GM23338 (cell line): Measurements from ENCODE around the gene ATN1. TPM values are rescaled to one million over a fixed set of nuclear protein-coding genes. Genes with fewer than 3 reads are reported as not detected.

Experiments
- CREB1 ChIP-seq: fragments of 250-450 bp; sonication (Bioruptor Pico); IDR thresholded peaks from 2 replicates; pipeline ENCODE4 v1.5.0; 2020; ENCODE audit warnings: low read depth, mild to moderate bottlenecking, moderate library complexity
- ETS1 ChIP-seq: IDR thresholded peaks from 2 replicates; pipeline ENCODE4 v1.6.1; 2016; ENCODE audit warnings: antibody characterized with exemption
- EZH2 ChIP-seq: fragments of 200-600 bp; sonication (generic); IDR thresholded peaks from one replicate; pipeline ENCODE4 v1.8.0; 2017; ENCODE audit warnings: antibody characterized with exemption, mild to moderate bottlenecking, low read depth; ENCODE audit not compliant: unreplicated experiment
- EZH2phosphoT487 ChIP-seq: fragments of 200-600 bp; sonication (generic); IDR thresholded peaks from one replicate; pipeline ENCODE4 v1.8.1; 2018; ENCODE audit warnings: antibody characterized with exemption; ENCODE audit not compliant: unreplicated experiment
- JUNB ChIP-seq: IDR thresholded peaks from one replicate; pipeline ENCODE4 v1.6.1; 2016; ENCODE audit warnings: antibody characterized with exemption; ENCODE audit not compliant: unreplicated experiment
- REST ChIP-seq: IDR thresholded peaks from one replicate; pipeline ENCODE4 v1.6.1; 2018; ENCODE audit warnings: antibody characterized with exemption; ENCODE audit not compliant: unreplicated experiment
- STAT1 ChIP-seq: IDR thresholded peaks from one replicate; pipeline ENCODE4 v1.6.1; 2016; ENCODE audit warnings: antibody characterized with exemption; ENCODE audit not compliant: unreplicated experiment
- ZNF114 ChIP-seq: fragments of 250-450 bp; sonication (Bioruptor Pico); IDR thresholded peaks from 2 replicates; pipeline ENCODE4 v1.5.0; 2020; ENCODE audit warnings: mild to moderate bottlenecking, moderate library complexity
- ZNF331 ChIP-seq: fragments of 250-450 bp; sonication (Bioruptor Pico); IDR thresholded peaks from 2 replicates; pipeline ENCODE4 v1.5.0; 2020; ENCODE audit warnings: low read depth, mild to moderate bottlenecking, moderate library complexity
- ZNF462 ChIP-seq: fragments of 250-450 bp; sonication (Bioruptor Pico); IDR thresholded peaks from 2 replicates; pipeline ENCODE4 v1.5.0; 2020; ENCODE audit warnings: mild to moderate bottlenecking, moderate library complexity
- polyA plus RNA-seq: library from polyadenylated mRNA; unstranded; fragments of >200 nt; fragmentation: Nextera tagmentation; extraction: Ambion mirVana; gene quantifications from 2 replicates; pipeline ENCODE4 v1.2.1, GENCODE V29; 2016
- total RNA-seq: library from RNA; depleted of rRNA; stranded (reverse); fragments of >200 nt; shearing (Covaris generic); gene quantifications from 2 replicates; pipeline ENCODE4 v1.2.3, GENCODE V29; 2014
- TF ChIP-seq, protein P1 (sequence below), 2 experiments: fragments of 200-600 bp in 1 of 2; sonication (generic) in 1 of 2; conservative IDR thresholded peaks; 2 replicates each; pipeline versions ENCODE4 v1.5.1 to v1.6.1; 2016 to 2017; ENCODE audit warnings: antibody characterized with exemption in 2 of 2, low read depth in 2 of 2, mild to moderate bottlenecking in 2 of 2, moderate library complexity in 1 of 2

ATN1 gene
- total and polyA plus RNA-seq, 2 experiments from 2014 or later, result 27.2 to 49.6 TPM

DNA sequence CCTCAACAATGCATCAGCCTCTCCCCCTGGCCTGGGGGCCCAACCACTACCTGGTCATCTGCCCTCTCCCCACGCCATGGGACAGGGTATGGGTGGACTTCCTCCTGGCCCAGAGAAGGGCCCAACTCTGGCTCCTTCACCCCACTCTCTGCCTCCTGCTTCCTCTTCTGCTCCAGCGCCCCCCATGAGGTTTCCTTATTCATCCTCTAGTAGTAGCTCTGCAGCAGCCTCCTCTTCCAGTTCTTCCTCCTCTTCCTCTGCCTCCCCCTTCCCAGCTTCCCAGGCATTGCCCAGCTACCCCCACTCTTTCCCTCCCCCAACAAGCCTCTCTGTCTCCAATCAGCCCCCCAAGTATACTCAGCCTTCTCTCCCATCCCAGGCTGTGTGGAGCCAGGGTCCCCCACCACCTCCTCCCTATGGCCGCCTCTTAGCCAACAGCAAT lies 8.5 kb downstream of the ATN1 start (continued):
- no peak for TF ChIP-seq ZNF462 (CRISPR knock-in tag)
- TF ChIP-seq, protein P1, sequence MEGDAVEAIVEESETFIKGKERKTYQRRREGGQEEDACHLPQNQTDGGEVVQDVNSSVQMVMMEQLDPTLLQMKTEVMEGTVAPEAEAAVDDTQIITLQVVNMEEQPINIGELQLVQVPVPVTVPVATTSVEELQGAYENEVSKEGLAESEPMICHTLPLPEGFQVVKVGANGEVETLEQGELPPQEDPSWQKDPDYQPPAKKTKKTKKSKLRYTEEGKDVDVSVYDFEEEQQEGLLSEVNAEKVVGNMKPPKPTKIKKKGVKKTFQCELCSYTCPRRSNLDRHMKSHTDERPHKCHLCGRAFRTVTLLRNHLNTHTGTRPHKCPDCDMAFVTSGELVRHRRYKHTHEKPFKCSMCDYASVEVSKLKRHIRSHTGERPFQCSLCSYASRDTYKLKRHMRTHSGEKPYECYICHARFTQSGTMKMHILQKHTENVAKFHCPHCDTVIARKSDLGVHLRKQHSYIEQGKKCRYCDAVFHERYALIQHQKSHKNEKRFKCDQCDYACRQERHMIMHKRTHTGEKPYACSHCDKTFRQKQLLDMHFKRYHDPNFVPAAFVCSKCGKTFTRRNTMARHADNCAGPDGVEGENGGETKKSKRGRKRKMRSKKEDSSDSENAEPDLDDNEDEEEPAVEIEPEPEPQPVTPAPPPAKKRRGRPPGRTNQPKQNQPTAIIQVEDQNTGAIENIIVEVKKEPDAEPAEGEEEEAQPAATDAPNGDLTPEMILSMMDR (conservative IDR thresholded peaks at IDR 0.05; ENCODE audit: low read depth in 2 of 2), result no peak
- TF ChIP-seq ETS1, result no peak
- no peak for TF ChIP-seq STAT1
- no peak for TF ChIP-seq ZNF331 (CRISPR knock-in tag)
- no peak for TF ChIP-seq ZNF114 (CRISPR knock-in tag)
- TF ChIP-seq EZH2phosphoT487, result no peak
- no peak for TF ChIP-seq CREB1 (CRISPR knock-in tag)
- no peak for TF ChIP-seq EZH2
- TF ChIP-seq REST, result no peak
- no peak for TF ChIP-seq JUNB
